Measurements from ENCODE around the gene CYB561D1. TPM values are rescaled to one million over a fixed set of nuclear protein-coding genes. Genes with fewer than 3 reads are reported as not detected.

CYB561D1 gene
- total RNA-seq, 2 donors from 2014 or later = 9.5 to 16.5 TPM

DNA sequence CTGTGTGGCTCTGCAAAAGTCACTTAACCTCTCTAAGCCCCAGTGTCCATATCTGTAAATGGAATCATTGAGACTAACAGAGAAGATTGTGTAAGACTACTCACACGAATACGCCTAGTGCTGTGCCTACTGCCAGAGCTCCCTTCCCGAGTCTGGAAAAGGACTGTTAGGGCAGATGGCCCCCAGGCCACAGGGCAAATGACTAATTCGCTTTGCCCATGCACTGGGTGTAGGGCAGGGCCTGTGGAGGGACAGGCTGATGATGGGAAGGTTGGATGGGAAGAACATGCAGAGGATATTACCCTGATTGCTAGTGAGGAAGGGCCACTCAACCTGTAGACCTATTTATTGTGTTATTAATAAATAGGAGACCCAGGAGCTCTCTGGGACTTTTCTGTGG, 41.6 kb downstream of the CYB561D1 start:
- peaks cover 5 to 13% of the 10 kb centered on the region in 2 donors for H3K4me1 ChIP-seq (ENCODE audit: control insufficient read depth in 1 of 2, low read depth in 2 of 2)

DNA sequence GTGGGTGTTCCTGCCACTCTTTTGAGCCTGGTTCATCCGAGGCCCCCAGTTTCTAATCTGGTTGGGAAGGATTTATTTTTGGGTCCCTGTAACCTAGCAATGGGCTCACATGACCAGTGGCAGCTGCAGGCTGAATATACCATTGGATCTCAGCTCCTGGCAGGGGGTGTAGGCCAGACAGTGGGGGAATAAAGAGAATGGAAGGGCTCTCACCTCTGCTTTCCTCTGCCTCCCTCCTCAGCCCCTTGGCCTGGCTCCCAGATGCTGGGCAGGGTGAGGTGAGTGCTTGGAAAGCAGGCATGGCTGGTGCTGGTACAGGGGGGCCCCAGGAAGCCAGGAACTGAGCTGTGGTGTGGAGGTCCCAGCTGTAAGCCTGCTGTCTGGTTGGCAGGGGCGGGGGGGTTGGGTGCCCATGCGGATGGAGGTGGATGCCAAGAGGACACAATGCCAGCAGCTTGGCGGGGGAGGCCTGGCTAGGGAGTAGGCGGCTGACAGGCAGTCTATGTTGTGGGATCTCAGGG, 42.1 kb downstream of the CYB561D1 start:
- Histone ChIP-seq H3K36me3 (no peaks in the 10 kb centered on the region), H3K4me1 (ENCODE audit: control insufficient read depth in 1 of 2, low read depth in 2 of 2) (peaks cover 5 to 13% of the 10 kb centered on the region in 2 donors), H3K9me3 (no peaks in the 10 kb centered on the region), H3K4me3 (no peak overlapping the region), H3K27me3 (replicated peaks; ENCODE audit: insufficient read depth) (no peaks in the 10 kb centered on the region), H3K27ac (peak overlapping the region in 1 of 2 donors; percentile 17)
- TF ChIP-seq, protein P1, sequence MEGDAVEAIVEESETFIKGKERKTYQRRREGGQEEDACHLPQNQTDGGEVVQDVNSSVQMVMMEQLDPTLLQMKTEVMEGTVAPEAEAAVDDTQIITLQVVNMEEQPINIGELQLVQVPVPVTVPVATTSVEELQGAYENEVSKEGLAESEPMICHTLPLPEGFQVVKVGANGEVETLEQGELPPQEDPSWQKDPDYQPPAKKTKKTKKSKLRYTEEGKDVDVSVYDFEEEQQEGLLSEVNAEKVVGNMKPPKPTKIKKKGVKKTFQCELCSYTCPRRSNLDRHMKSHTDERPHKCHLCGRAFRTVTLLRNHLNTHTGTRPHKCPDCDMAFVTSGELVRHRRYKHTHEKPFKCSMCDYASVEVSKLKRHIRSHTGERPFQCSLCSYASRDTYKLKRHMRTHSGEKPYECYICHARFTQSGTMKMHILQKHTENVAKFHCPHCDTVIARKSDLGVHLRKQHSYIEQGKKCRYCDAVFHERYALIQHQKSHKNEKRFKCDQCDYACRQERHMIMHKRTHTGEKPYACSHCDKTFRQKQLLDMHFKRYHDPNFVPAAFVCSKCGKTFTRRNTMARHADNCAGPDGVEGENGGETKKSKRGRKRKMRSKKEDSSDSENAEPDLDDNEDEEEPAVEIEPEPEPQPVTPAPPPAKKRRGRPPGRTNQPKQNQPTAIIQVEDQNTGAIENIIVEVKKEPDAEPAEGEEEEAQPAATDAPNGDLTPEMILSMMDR (IDR thresholded peaks at IDR 0.05) = no peak
- ATAC-seq (ENCODE audit: insufficient number of reproducible peaks, low FRiP score, low read depth) (no peak), DNase-seq (ENCODE audit: low spot score) (no peak)

More for the DNA sequence above, 41.6 kb downstream of the CYB561D1 start:
- H3K4me3 ChIP-seq = no peak overlapping the region
- TF ChIP-seq, protein P1 (IDR thresholded peaks at IDR 0.05) = no peak
- DNase-seq (ENCODE audit: low spot score) = no peak
- no peaks in the 10 kb centered on the region for H3K27me3 ChIP-seq (replicated peaks; ENCODE audit: insufficient read depth)
- no peak for ATAC-seq (ENCODE audit: insufficient number of reproducible peaks, low FRiP score, low read depth)
- H3K9me3 ChIP-seq = no peaks in the 10 kb centered on the region
- H3K27ac ChIP-seq = peak overlapping the region in 1 of 2 donors; percentile 17
- no peaks in the 10 kb centered on the region for H3K36me3 ChIP-seq

DNA sequence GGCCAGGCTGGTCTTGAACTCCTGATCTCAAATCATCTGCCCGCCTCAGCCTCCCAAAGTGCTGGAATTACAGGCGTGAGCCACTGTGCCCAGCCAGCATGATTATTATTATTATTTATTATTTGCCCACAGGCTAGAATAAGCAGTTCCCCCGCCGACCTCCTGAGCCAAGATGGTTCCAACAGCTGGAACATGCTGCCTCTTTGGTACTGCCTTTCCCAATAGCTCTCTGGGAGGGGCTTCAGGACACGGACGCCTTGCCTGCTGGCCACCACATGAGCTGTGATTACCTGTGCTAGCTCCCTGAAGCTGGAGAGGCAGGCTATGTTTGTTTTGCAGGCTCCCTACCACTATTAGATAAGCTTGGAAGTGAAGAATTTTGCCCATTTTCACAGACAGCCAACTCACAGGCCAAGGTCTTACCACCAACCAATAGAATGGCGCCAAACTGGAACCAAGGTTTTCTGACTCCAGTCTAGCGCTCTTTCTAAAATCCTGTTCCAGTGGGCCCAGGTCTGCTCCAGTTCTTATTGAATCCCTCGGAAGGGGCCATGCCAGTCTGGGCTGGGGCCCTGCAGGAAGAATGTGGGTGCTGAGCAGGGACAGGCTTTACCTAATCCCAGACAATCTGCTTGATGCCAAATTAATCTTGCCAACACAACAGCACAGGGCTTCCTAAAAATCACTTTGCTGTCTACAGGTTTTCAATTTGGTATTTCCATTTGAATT, 43.7 kb downstream of the CYB561D1 start:
- no peaks in the 10 kb centered on the region for H3K27me3 ChIP-seq (replicated peaks; ENCODE audit: insufficient read depth)
- no peak overlapping the region for H3K4me3 ChIP-seq
- H3K9me3 ChIP-seq = no peaks in the 10 kb centered on the region
- H3K36me3 ChIP-seq = no peaks in the 10 kb centered on the region
- DNase-seq (ENCODE audit: low spot score) (no peak), ATAC-seq (ENCODE audit: insufficient number of reproducible peaks, low FRiP score, low read depth) (no peak)
- no peak overlapping the region for H3K27ac ChIP-seq
- TF ChIP-seq, protein P1 (IDR thresholded peaks at IDR 0.05) = no peak
- H3K4me1 ChIP-seq (ENCODE audit: control insufficient read depth in 1 of 2, low read depth in 2 of 2) = peaks cover 3 to 10% of the 10 kb centered on the region in 2 donors

DNA sequence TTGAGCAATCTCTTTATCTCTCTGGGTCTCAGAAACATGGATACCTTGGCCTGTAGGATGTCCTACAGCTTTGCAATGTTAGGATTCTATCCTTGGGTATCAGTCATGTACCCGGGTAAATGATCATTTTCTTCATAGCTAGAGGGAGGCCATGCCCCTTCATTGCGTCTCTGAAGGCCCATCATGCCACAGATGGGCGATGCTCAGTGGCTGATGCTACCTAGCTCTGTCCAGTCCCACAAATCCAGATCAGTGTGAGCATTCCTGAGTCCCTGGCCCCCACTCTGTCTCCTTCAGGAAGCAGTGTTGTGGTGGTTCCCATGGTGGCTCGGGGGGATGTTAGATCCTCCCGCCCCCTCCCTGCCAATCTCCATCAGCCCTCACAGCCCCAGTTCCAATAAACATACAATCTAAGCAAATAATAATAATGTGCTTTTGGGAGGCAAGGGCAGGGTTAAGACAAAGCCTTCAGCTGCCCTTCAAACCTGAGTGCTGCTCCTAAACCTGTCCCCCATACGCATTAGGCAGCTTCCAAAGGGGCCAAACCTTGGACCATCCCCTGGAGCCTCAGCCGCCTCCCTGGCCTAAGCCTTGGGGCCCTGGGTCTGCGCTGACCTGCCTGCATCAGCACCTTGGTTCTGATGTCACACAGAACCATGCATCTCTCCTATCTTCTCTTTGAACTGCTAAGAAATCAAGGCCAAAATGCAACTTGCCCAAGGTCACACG, 45.1 kb downstream of the CYB561D1 start:
- no peak for ATAC-seq (ENCODE audit: insufficient number of reproducible peaks, low FRiP score, low read depth)
- Histone ChIP-seq H3K27ac (no peak overlapping the region), H3K27me3 (replicated peaks; ENCODE audit: insufficient read depth) (no peaks in the 10 kb centered on the region), H3K36me3 (no peaks in the 10 kb centered on the region), H3K4me3 (no peak overlapping the region), H3K9me3 (no peaks in the 10 kb centered on the region), H3K4me1 (ENCODE audit: control insufficient read depth in 1 of 2, low read depth in 2 of 2) (peaks cover 0 to 7% of the 10 kb centered on the region in 2 donors)
- DNase-seq (ENCODE audit: low spot score) = no peak
- TF ChIP-seq, protein P1 (IDR thresholded peaks at IDR 0.05) = no peak

DNA sequence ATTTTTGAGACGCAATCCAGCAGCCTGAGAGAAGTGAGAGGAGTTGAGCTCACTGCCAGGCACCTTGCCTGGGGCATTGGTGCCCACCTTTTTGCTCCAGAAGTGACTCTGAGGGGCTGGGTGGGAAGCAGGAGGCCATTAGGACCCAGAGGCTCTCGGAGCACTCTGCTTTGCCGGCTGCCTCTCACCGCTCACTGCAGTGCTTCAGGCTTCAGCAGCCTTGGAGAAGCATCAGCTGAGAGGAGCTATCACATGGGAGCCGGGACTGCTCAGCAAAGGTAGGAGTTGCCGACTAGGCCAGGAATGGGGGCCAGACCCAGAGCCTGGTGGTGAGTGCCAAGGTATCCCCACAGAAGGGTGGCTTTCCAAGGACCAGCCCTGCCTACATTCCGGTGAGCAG, 45.8 kb downstream of the CYB561D1 start, which contains the start of gene GPR61:
Gene GPR61, plus strand, starts transcription at position 197 of the 400 bp plus-strand sequence. CDS start 3,151 bp downstream, outside the sequence.
- TF ChIP-seq, protein P1 (IDR thresholded peaks at IDR 0.05) = no peak
- DNase-seq (ENCODE audit: low spot score) (no peak), ATAC-seq (ENCODE audit: insufficient number of reproducible peaks, low FRiP score, low read depth) (no peak)
- Histone ChIP-seq H3K36me3 (no peaks in the 10 kb centered on the region), H3K27ac (no peak within 1 kb of the TSS), H3K4me1 (ENCODE audit: control insufficient read depth in 1 of 2, low read depth in 2 of 2) (peaks cover 0 to 7% of the 10 kb centered on the region in 2 donors), H3K4me3 (no peak within 1 kb of the TSS), H3K27me3 (replicated peaks; ENCODE audit: insufficient read depth) (no peaks in the 10 kb centered on the region), H3K9me3 (no peaks in the 10 kb centered on the region)

All from thoracic aorta (tissue), 2 donors.